Stimulated activated CD4-positive, alpha-beta T cell treated with anti-CD3 and anti-CD28 coated beads, Interleukin-12 subunit alpha, Interleukin-12 subunit beta, amount 100 ng/mL, for 24 hours (primary cell): Measurements from ENCODE around the gene GLOD4.

Source experiments
- DNase-seq, 2 experiments: peaks; one replicate each; pipeline ENCODE4 v3.0.0-alpha.2; 2020; ENCODE audit warnings: low read depth in 2 of 2

Gene GLOD4

GRCh38 chr17:742147-742793, 39.8 kb downstream of the GLOD4 start:
- DNase-seq, result no peak

GRCh38 chr17:740240-741017, 41.7 kb downstream of the GLOD4 start:
- peak in 1 of 2 experiments; percentile 34 for DNase-seq

- no peak for DNase-seq
Observed at GRCh38 chr17:737561-738113, 44.4 kb downstream of the GLOD4 start.

GRCh38 chr17:733743-734142, 48.3 kb downstream of the GLOD4 start:
- no peak for DNase-seq

- peak in 1 of 2 experiments; percentile 46 for DNase-seq
Observed at GRCh38 chr17:732902-733720, 49.0 kb downstream of the GLOD4 start.

- peak in 1 of 2 experiments; percentile 49 for DNase-seq
Observed at GRCh38 chr17:732067-732901, 49.8 kb downstream of the GLOD4 start, which contains the start of gene TLCD3A. Gene TLCD3A (plus strand): TSS chr17:732596. CDS start chr17:732648, 52 bp downstream.

GRCh38 chr17:731644-732066, 50.4 kb downstream of the GLOD4 start:
- no peak for DNase-seq

GRCh38 chr17:728911-729310, 53.2 kb downstream of the GLOD4 start:
- no peak for DNase-seq

GRCh38 chr17:726271-726919, 55.7 kb downstream of the GLOD4 start:
- DNase-seq, result no peak

GRCh38 chr17:725746-726145, 56.3 kb downstream of the GLOD4 start:
- no peak for DNase-seq

GRCh38 chr17:725084-725483, 57.0 kb downstream of the GLOD4 start:
- DNase-seq, result no peak

GRCh38 chr17:721540-721937, 60.5 kb downstream of the GLOD4 start:
- no peak for DNase-seq

- no peak for DNase-seq
Observed at GRCh38 chr17:720706-721539, 61.2 kb downstream of the GLOD4 start.

GRCh38 chr17:718075-718474, 64.0 kb downstream of the GLOD4 start:
- DNase-seq, result no peak
